Left kidney (tissue), 2 donors: ENCODE data around the gene RAB27B. TPM values are rescaled to one million over a fixed set of nuclear protein-coding genes. Genes with fewer than 3 reads are reported as not detected.
"Not testable (repeated sequence)": the region's sequence is repeated elsewhere in the genome, so short reads cannot be mapped to it uniquely, and the experiment has no call there.

Experiments used
- DNase-seq: peaks from one replicate; pipeline ENCODE4 v3.0.0-alpha.2; 2013
- polyA plus RNA-seq: library from polyadenylated mRNA; unstranded; fragments of 120-200 nt; gene quantifications from one replicate; pipeline ENCODE4 v1.2.1, GENCODE V29; 2013; ENCODE audit not compliant: insufficient read length

The RAB27B gene
- polyA plus RNA-seq, 1 donor = 3.8 TPM

- DNase-seq = no peak
These were observed 14.2 kb upstream of the RAB27B start for GRCh38 chr18:54813977-54814565.

DNA sequence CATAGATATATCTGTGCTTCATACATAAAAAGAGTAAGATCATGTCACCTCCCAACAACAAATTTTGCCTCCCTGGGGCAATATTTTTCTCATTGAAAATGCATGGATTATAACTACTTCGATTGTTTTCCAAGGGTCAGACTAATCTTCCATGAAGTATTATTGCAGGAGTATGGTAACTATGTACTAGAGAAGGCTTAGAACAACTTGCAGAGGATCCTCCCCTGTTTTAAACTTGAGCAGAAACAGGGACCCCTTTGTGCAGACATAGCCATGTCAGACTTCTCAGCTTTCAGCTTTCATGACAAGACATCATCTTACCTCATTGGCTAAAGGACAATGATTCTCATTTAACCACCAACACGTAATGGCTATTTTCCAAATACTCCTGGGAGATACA lies 13.2 kb upstream of the RAB27B start:
- no peak for DNase-seq

DNA sequence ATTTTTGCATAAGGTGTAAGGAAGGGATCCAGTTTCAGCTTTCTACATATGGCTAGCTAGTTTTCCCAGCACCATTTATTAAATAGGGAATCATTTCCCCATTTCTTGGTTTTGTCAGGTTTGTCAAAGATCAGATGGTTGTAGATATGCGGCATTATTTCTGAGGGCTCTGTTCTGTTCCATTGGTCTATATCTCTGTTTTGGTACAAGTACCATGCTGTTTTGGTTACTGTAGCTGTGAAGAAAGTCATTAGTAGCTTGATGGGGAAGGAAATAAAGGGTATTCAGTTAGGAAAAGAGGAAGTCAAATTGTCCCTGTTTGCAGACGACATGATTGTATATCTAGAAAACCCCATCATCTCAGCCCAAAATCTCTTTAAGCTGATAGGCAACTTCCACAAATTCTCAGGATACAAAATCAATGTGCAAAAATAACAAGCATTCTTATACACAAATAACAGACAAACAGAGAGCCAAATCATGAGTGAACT lies 7.4 kb upstream of the RAB27B start:
- DNase-seq = not testable (repeated sequence)

DNA sequence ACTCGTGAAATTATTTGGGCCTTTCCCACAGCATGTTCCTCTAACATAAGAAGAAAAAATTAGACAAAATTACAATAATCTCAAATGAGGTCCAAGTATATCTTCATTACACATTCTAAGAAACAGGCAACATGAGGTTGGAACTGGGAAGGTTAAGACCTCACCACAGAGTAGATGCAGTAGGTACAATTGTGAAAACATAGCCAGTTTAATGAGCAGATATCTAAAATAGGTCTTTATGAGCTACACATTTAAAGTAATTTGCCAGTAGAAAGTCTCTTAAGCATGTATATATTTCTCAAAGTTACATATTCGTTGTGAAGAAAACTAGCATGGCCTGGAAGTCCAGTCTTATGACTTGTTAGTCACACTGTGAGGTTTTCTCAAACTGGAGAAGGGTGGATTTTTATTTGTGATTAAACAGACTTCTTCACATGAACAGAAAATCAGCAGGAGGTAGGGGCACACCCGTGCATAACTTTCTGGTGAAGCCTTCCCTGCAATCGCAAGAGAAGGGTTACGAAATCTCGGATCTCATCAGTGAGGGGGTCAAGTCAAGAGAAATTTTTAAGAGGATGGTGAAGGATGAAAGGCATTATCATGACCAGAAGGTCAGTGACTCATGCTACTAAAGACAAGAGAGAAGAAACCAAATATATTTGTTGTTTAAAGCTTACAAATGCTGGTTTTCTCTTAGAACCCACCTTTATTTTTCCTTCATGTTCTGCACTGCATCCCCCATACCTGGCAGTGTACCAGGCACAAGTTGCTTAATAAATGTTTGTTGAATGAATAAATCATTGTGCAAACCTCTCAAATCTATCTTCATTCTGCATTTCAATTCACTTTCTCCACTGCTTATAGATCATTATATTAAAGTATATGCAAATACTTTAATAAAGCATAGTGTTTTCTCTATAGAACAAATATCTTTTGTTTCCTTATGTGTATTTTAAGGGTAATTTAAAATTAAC lies 5.1 kb upstream of the RAB27B start:
- DNase-seq = no peak

GRCh38 chr18:54824761-54825160 lies 3.5 kb upstream of the RAB27B start:
- DNase-seq = no peak

DNA sequence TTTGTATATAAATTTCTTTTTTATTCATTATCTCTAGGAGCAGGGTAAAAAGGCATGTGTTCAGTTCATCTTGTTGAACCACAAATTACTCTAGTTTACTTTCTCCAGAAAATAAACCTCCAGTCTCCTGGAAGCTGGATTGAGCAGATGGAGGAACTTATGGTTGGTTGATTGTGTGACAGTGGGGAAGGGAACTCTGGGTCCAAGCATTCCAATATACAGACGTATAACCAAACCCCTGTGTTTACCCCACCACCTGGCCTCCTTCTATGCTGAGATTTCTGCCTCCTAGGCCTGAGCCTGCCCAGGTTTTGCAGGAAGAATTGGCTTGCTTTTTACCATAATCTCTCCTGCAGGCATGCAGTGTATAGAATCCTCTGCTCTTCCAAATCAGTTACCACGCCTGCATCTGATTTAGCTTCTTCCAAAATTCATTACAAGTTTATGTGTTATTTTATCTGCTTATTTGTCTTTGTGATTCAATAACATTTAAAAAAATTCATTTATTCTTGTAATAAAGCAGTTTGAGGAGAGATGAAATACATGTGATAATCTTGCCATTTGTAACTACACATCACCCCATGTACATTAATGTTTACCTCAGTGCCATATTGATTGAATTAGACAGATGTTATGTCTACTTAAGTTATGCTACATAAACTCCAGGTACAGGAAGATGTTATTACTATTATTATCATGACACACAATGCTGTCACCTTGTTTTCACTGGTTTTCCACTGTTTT lies 2.5 kb upstream of the RAB27B start:
- no peak for DNase-seq

DNA sequence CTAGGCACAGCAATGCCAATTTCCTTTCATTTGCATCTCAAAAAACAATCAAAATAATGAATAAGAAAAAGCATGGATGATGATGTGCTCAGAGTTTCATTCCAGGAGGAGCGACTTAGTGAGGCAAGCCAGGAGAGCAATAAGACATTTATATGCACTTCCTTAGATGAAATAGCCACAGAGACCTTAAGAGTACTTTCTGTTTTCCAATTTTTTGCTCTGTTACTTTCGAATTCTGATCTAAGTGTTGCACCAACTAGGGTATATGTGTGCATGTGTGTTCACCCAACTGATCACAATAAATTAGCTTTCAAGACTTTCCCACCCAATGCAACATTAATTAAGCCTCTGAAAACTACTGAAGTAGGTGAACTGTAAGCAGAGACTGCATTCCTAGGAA lies 709 bp downstream of the RAB27B start:
- DNase-seq = peak; percentile 17

DNA sequence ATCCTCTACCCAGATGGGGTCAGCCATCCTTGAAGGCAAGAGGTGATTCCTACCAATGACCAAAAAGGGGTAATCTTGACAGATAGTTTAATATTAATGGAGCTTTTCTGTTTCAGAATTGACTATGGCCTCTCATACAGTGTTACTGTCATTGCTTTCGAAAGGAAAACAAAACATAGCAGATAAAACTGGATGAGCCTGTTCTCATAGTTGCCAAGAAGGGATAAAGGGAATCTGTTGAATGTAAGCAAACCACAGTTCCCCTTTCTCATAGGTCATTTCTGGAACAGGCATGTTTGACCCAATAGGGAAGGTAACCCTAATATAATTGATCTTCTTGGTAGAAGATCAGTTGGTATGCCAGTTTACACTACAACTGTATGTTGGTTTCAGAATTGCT lies 1.6 kb downstream of the RAB27B start:
- no peak for DNase-seq

DNA sequence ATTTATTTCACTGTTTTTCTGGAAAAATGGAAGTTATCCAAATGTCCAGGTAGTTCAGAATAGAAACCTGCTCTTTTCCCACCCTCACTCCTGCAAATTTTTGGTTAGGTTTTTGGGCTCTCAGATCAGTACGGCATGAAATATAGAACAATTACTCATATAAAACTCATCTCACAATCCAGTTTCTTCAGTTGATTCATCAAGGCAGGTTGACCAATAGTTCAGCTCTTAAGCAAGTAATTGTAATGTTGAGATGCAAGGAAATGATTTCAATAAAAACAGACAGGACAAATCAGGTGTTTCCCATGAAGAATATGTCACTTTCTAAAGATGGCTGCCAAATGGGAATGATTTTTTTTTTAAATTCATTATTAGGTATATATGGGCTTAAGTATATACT lies 2.0 kb downstream of the RAB27B start:
- no peak for DNase-seq

DNA sequence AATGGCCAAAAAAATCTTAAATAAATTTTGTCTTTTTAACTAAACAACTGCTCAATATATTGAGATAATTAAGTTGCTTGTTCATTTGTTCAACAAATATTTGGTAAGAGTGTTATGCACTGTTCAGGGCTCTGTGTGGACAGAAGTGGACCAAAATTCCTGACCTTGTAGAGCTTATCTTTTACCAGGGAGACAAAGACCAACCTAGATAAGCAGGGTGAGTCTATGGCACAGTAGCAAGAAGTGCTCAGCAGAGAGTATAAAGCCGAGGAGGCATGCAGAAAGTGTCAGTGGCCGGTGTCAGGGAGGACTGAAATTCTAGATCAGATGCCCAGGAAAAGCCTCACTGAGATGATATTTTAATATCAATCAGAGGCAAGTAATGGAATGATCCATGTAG lies 2.6 kb downstream of the RAB27B start:
- no peak for DNase-seq

GRCh38 chr18:54835944-54836343 lies 7.7 kb downstream of the RAB27B start:
- no peak for DNase-seq

GRCh38 chr18:54843314-54843713 lies 15.0 kb downstream of the RAB27B start:
- DNase-seq = no peak

DNA sequence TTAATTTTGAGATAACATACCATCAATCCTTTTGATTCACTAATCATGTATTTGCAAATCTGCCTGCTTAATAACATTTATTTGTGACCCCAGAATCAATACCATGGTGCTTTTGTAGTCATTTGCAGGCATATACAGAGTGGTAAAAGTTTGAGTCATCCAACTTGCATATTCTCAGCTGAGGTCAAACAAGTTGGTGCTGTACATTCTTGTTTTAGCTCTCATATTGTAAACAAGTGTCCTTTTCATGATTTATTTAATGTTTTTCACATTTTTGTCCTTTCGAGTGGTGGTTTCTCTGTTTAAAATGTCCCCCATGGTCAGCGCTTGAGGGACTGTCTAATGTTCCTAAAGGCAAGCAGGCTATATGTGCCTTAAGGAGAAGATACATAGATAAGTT lies 17.5 kb downstream of the RAB27B start:
- no peak for DNase-seq

DNA sequence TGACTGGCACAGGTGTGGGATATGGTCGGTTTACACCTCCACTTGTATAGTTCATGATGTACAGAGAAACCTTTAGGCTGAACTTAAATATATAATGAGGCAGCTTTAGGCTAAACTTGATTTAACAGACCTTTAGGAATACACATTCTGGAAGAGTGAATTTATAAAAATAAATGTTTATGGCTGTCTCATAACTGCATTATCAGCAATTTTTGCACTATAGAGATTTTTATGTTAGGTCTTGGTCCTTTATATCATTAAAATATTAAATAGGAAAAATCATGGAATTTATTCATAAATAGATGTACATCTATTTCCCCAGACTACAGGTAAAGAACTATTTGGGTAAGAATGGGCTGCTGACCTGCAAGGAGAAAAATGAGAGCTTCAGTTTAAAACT lies 19.8 kb downstream of the RAB27B start:
- DNase-seq = no peak

GRCh38 chr18:54849683-54850082 lies 21.4 kb downstream of the RAB27B start:
- no peak for DNase-seq

DNA sequence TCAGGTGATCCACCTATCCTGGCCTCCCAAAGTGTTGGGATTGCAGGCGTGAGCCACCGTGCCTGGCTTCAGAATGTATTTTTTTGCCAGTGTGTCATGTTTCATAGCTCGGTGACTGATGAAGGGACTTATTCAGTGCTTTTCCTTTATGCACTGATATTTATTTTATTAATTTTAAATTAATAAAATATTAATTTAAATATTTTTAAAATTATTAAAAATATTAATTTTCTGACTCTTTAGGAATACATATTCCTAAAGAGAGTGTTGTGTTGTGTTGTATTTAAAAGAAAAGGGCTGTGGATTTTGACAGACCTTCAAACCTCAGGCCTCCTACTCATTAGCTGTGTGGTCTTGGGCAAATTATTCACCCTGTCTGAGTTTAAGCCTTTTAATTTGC lies 22.3 kb downstream of the RAB27B start:
- DNase-seq = no peak

DNA sequence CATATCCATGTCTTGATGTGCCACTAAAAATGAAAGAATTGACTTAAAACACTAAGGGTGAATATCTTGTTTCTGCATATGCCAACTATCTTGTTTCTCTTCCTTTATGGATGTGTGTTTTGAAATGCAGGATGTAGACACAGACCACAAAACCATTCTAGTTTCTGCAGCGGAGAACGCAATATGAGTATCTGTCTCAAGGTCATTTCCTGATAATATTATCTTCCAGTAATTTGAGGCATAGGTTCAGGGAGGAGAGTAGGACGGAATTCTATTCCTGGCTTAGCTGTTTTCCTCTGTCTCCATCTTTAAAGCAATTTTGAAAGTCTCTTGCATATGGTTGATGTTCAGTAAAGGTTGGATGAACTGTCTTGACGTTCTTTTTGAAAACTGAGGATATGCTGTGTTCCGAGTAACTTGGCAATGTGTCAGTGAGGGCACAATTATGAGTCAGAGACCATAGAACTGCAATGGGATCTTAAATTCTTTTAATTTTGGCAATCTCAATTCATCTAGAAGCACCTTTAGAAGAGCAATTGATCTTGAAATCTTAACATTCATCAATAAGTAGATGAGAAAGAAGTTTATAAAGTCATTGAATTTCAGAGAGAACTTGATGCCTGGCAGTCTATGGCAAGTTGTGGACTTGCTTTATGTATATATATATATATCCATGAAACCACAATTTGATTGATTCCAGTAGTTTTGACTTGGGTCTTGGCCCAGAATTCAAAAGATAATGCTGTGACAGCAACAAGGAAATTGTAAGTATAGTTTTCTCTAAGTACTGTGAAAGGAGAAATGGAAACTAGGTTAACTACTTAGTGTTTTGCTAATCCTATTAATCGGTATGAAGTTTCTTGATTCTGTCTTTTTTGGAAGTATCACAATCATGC lies 24.8 kb downstream of the RAB27B start:
- DNase-seq = no peak

DNA sequence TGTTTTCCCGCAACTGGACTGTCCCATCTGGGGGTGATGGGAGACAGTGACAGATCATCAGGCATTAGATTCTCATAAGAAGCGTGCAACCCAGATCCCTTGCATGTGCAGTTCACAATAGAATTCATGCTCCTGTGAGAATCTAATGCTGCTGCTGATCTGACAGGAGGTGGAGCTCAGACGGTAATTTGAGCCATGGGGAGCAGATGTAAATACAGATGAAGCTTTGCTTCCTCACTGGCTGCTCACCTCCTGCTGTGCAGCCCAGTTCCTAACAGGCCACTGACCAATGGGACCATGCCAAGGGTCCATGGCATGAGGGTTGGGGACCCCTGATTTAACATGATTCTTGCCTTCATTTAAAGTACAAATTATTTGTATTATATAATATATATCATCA lies 26.8 kb downstream of the RAB27B start:
- not testable (repeated sequence) for DNase-seq

DNA sequence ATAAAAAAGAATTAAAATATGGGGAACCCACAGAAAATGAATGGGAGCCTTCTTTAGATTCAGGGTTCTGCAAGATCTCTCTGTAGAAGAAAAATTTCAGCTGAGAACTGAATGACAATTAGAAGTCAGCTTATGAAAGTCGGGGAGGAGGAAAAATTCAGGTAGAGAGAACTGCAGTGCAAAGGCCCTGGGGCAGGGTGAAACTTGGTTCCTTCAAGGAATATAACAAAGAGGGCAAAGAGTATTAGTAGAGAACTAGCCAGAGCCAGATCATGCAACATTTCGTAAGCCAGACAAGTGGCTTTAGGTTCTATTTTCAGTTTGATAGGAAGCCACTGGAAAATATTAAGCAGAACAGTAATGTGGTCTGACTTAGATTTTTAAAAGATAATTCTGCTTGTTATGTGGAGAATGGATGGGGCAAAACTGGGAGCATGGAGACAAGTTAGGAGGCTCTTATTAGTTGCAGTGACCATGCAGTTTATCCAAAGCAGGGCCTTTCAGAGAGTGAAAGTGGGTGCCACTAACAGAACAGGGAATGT lies 27.9 kb downstream of the RAB27B start:
- no peak for DNase-seq

DNA sequence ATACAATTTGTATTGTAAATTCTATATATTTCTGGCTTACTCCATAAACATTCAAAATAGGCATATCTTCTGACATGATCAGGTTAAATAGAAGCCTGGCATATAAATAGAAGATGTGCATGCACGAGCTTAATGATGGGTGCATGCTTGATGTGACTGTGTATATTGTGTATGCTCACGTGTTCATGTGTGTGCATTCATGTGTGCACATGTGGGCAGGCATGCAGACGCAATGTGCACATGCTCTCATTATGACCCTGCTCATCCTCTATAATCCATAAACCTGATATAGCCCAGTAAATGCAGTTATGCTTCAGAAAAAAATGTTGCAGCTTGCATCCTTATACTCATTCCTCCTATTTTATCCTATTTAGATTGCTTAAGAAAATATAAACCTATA lies 29.2 kb downstream of the RAB27B start:
- DNase-seq = no peak

GRCh38 chr18:54859667-54860421 lies 31.6 kb downstream of the RAB27B start:
- DNase-seq = no peak
